Keratinocyte (primary cell): ENCODE measurements around the gene SEC61G.

Source experiments
- EZH2 ChIP-seq: IDR thresholded peaks from one replicate; pipeline ENCODE4 v1.6.1; 2012; ENCODE audit warnings: inconsistent platforms, mild to moderate bottlenecking, low read length, moderate library complexity
- TF ChIP-seq, protein P1 (sequence below), 3 experiments: IDR thresholded peaks in 1 of 3; conservative IDR thresholded peaks in 1 of 3; optimal IDR thresholded peaks in 1 of 3; 2 replicates in 2 of 3; 3 replicates in 1 of 3; pipeline versions ENCODE3 to v1.5.1; 2011; ENCODE audit warnings: low read length in 3 of 3, mild to moderate bottlenecking in 3 of 3, moderate library complexity in 2 of 3, control low read depth in 1 of 3, inconsistent platforms in 1 of 3; ENCODE audit not compliant: insufficient read depth in 2 of 3; ENCODE audit errors: extremely low read depth in 1 of 3

DNA sequence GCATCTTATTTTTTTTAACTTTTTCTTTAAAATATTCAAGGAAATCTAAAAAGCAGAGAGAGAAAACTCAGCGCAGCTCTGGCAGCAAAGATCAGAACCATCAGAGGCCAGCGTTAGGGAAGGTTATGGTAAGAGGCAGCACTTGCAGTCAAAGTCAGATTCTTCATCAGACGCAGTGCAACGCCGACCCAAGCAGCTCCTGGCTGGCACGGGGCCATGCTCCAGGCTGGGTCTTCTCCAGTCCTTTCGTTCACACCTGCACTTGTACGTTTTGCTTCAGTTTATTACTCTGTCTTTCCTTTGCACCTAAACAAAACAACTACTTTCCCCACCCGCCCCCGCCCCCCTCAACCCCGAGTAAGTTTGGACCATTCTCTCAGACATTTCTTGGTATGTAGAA is 43.1 kb upstream of the SEC61G start:
- TF ChIP-seq, protein P1, sequence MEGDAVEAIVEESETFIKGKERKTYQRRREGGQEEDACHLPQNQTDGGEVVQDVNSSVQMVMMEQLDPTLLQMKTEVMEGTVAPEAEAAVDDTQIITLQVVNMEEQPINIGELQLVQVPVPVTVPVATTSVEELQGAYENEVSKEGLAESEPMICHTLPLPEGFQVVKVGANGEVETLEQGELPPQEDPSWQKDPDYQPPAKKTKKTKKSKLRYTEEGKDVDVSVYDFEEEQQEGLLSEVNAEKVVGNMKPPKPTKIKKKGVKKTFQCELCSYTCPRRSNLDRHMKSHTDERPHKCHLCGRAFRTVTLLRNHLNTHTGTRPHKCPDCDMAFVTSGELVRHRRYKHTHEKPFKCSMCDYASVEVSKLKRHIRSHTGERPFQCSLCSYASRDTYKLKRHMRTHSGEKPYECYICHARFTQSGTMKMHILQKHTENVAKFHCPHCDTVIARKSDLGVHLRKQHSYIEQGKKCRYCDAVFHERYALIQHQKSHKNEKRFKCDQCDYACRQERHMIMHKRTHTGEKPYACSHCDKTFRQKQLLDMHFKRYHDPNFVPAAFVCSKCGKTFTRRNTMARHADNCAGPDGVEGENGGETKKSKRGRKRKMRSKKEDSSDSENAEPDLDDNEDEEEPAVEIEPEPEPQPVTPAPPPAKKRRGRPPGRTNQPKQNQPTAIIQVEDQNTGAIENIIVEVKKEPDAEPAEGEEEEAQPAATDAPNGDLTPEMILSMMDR (optimal IDR thresholded peaks at IDR 0.05 in 1 of 3, IDR thresholded peaks at IDR 0.05 in 1 of 3, conservative IDR thresholded peaks at IDR 0.05 in 1 of 3; ENCODE audit: extremely low read depth in 1 of 3, insufficient read depth in 2 of 3, low read length in 3 of 3): no peak
- no peak for TF ChIP-seq EZH2
